ENCODE measurements around the gene ZSCAN5A.
"Not testable (repeated sequence)": the region's sequence is repeated elsewhere in the genome, so short reads cannot be mapped to it uniquely, and the experiment has no call there.

Gene ZSCAN5A

GRCh38 chr19:56270676-56271075 is 44.0 kb downstream of the ZSCAN5A start:
- DNase-seq, result no peak

GRCh38 chr19:56269348-56269747 is 45.3 kb downstream of the ZSCAN5A start:
- DNase-seq, result no peak

- DNase-seq, result no peak
These were observed 48.6 kb downstream of the ZSCAN5A start for GRCh38 chr19:56266051-56266450.

- DNase-seq, result no peak
These were observed 51.3 kb downstream of the ZSCAN5A start for GRCh38 chr19:56263319-56263718.

- DNase-seq, result not testable (repeated sequence)
These were observed 52.7 kb downstream of the ZSCAN5A start for GRCh38 chr19:56261932-56262331.

- no peak for DNase-seq
These were observed 53.5 kb downstream of the ZSCAN5A start for GRCh38 chr19:56261145-56261544.

- DNase-seq, result no peak
These were observed 56.4 kb downstream of the ZSCAN5A start for GRCh38 chr19:56258272-56258671.

GRCh38 chr19:56253737-56254136 is 60.9 kb downstream of the ZSCAN5A start:
- DNase-seq, result no peak

GRCh38 chr19:56252699-56253422 is 61.8 kb downstream of the ZSCAN5A start:
- peak; percentile 86 to 87 for DNase-seq

GRCh38 chr19:56248736-56249338 is 65.8 kb downstream of the ZSCAN5A start:
- DNase-seq, result not testable (repeated sequence)

- DNase-seq, result not testable (repeated sequence)
These were observed 68.9 kb downstream of the ZSCAN5A start for GRCh38 chr19:56245764-56246163.

GRCh38 chr19:56245121-56245740 is 69.4 kb downstream of the ZSCAN5A start:
- no peak for DNase-seq

GRCh38 chr19:56223481-56223880 is 91.2 kb downstream of the ZSCAN5A start:
- DNase-seq, result no peak

- no peak for DNase-seq
These were observed 91.7 kb downstream of the ZSCAN5A start for GRCh38 chr19:56222901-56223300.

- no peak for DNase-seq
These were observed 92.8 kb downstream of the ZSCAN5A start for GRCh38 chr19:56221851-56222250.

- not testable (repeated sequence) for DNase-seq
These were observed 93.2 kb downstream of the ZSCAN5A start for GRCh38 chr19:56221442-56221841.

- no peak for DNase-seq
These were observed 95.7 kb downstream of the ZSCAN5A start for GRCh38 chr19:56218961-56219360.

GRCh38 chr19:56217039-56217949 is 97.3 kb downstream of the ZSCAN5A start:
- DNase-seq, result peak; percentile 20 to 24

GRCh38 chr19:56211718-56212117 is 102.9 kb downstream of the ZSCAN5A start:
- DNase-seq, result no peak

- not testable (repeated sequence) for DNase-seq
These were observed 104.6 kb downstream of the ZSCAN5A start for GRCh38 chr19:56210036-56210435.

GRCh38 chr19:56209091-56209490 is 105.5 kb downstream of the ZSCAN5A start:
- no peak for DNase-seq

- not testable (repeated sequence) for DNase-seq
These were observed 107.1 kb downstream of the ZSCAN5A start for GRCh38 chr19:56207581-56207980.

- no peak for DNase-seq
These were observed 112.7 kb downstream of the ZSCAN5A start, which contains the start of gene ZSCAN5C for GRCh38 chr19:56201973-56202372. TSS of gene ZSCAN5C (plus strand) at chr19:56202273. CDS start at chr19:56205914, 3,641 bp downstream.
